Mesothelial cell of epicardium (in vitro differentiated cells): ENCODE measurements around the gene SIPA1L3. TPM values are rescaled to one million over a fixed set of nuclear protein-coding genes. Genes with fewer than 3 reads are reported as not detected.
"Not testable (repeated sequence)": the region's sequence is repeated elsewhere in the genome, so short reads cannot be mapped to it uniquely, and the experiment has no call there.

ENCODE experiments used
- DNase-seq, 2 experiments: peaks; one replicate each; pipeline ENCODE4 v3.0.0; 2021; ENCODE audit warnings: low spot score in 2 of 2; ENCODE audit not compliant: unreplicated experiment in 2 of 2
- H3K27ac Mint-ChIP-seq: 2 replicates; pipeline ENCODE4 v1.8.0; 2021; ENCODE audit warnings: mixed read lengths
- H3K27me3 Mint-ChIP-seq: 2 replicates; pipeline ENCODE4 v1.8.0; 2021; ENCODE audit warnings: low read depth, mixed read lengths
- H3K36me3 Mint-ChIP-seq: 2 replicates; pipeline ENCODE4 v1.8.0; 2021; ENCODE audit warnings: mixed read lengths
- H3K4me1 Mint-ChIP-seq: 2 replicates; pipeline ENCODE4 v1.8.0; 2021; ENCODE audit warnings: mixed read lengths
- H3K4me3 Mint-ChIP-seq: 2 replicates; pipeline ENCODE4 v1.8.0; 2021; ENCODE audit warnings: mild to moderate bottlenecking, moderate library complexity, mixed read lengths
- H3K9me3 Mint-ChIP-seq: 2 replicates; pipeline ENCODE4 v1.8.0; 2021; ENCODE audit warnings: mixed read lengths
- CTCF ChIP-seq: fragments of 200-600 bp; sonication (generic); IDR thresholded peaks from one replicate; pipeline ENCODE4 v1.5.0; 2021; ENCODE audit warnings: antibody characterized with exemption; ENCODE audit not compliant: unreplicated experiment
- total RNA-seq: library from RNA; stranded (reverse); gene quantifications from 3 replicates; pipeline ENCODE4 v1.2.1, GENCODE V29; 2021

The SIPA1L3 gene
- total RNA-seq, 1 donor from 2014 or later, result 58.2 TPM

- no peaks in the 10 kb centered on the region for H3K9me3 Mint-ChIP-seq
- DNase-seq, result no peak
- TF ChIP-seq CTCF, result no peak
- no peaks in the 10 kb centered on the region for H3K36me3 Mint-ChIP-seq
- peak overlapping the region; percentile 25 for H3K4me3 Mint-ChIP-seq
- H3K27me3 Mint-ChIP-seq, result peaks cover 58% of the 10 kb centered on the region
- H3K27ac Mint-ChIP-seq, result no peak overlapping the region
- H3K4me1 Mint-ChIP-seq, result peaks cover 12% of the 10 kb centered on the region
Measured at GRCh38 chr19:38228005-38228377, 321.0 kb downstream of the SIPA1L3 start.

GRCh38 chr19:38228491-38229439 lies 321.8 kb downstream of the SIPA1L3 start:
- no peak for DNase-seq
- Mint-ChIP-seq H3K9me3 (no peaks in the 10 kb centered on the region), H3K4me1 (peaks cover 8% of the 10 kb centered on the region), H3K4me3 (peak overlapping the region; percentile 65), H3K27ac (no peak overlapping the region), H3K36me3 (no peaks in the 10 kb centered on the region), H3K27me3 (peaks cover 59% of the 10 kb centered on the region)
- TF ChIP-seq CTCF, result no peak

- peaks cover 4% of the 10 kb centered on the region for H3K4me1 Mint-ChIP-seq
- peak; percentile 61 to 73 for DNase-seq
- peak overlapping the region; percentile 46 for H3K4me3 Mint-ChIP-seq
- H3K27ac Mint-ChIP-seq, result no peak overlapping the region
- no peaks in the 10 kb centered on the region for H3K36me3 Mint-ChIP-seq
- H3K27me3 Mint-ChIP-seq, result peaks cover 57% of the 10 kb centered on the region
- H3K9me3 Mint-ChIP-seq, result no peaks in the 10 kb centered on the region
- TF ChIP-seq CTCF, result no peak
Measured at GRCh38 chr19:38229585-38230073, 322.6 kb downstream of the SIPA1L3 start.

GRCh38 chr19:38230506-38231133 lies 323.6 kb downstream of the SIPA1L3 start:
- not testable (repeated sequence) for H3K27ac Mint-ChIP-seq, H3K36me3 Mint-ChIP-seq
- peaks cover 54% of the 10 kb centered on the region for H3K27me3 Mint-ChIP-seq

GRCh38 chr19:38231918-38232317 lies 324.9 kb downstream of the SIPA1L3 start:
- no peak overlapping the region for H3K27ac Mint-ChIP-seq
- peaks cover 47% of the 10 kb centered on the region for H3K27me3 Mint-ChIP-seq
- TF ChIP-seq CTCF, result no peak
- peaks cover 4% of the 10 kb centered on the region for H3K4me1 Mint-ChIP-seq
- H3K9me3 Mint-ChIP-seq, result no peaks in the 10 kb centered on the region
- H3K4me3 Mint-ChIP-seq, result no peak overlapping the region
- no peaks in the 10 kb centered on the region for H3K36me3 Mint-ChIP-seq
- no peak for DNase-seq

More at GRCh38 chr19:38230506-38231133, 323.6 kb downstream of the SIPA1L3 start:
- not testable (repeated sequence) for H3K4me1 Mint-ChIP-seq, DNase-seq, H3K9me3 Mint-ChIP-seq, H3K4me3 Mint-ChIP-seq
